Trophoblast cell (in vitro differentiated cells and primary cell): ENCODE measurements around the gene TBL3.

Experiments used
- DNase-seq, 2 donors: peaks; one replicate each; pipeline ENCODE4 v3.0.0-alpha.2; 2016
- H2AFZ ChIP-seq: 2 replicates; pipeline ENCODE4 v1.6.1; 2013; ENCODE audit warnings: low read length, moderate library complexity, mild to moderate bottlenecking; ENCODE audit not compliant: insufficient read depth, poor library complexity
- H2AK5ac ChIP-seq: 2 replicates; pipeline ENCODE4 v1.6.1; 2013; ENCODE audit warnings: mild to moderate bottlenecking, low read length
- H2BK120ac ChIP-seq: 2 replicates; pipeline ENCODE4 v1.6.1; 2013; ENCODE audit warnings: low read length, mild to moderate bottlenecking, moderate library complexity; ENCODE audit not compliant: insufficient read depth, poor library complexity
- H2BK12ac ChIP-seq: 2 replicates; pipeline ENCODE4 v1.6.1; 2013; ENCODE audit warnings: mild to moderate bottlenecking, low read length, moderate library complexity
- H2BK5ac ChIP-seq: 2 replicates; pipeline ENCODE4 v1.6.1; 2013; ENCODE audit warnings: low read length, low read depth, moderate library complexity, mild to moderate bottlenecking; ENCODE audit not compliant: poor library complexity
- H3K14ac ChIP-seq: 2 replicates; pipeline ENCODE4 v1.6.1; 2013; ENCODE audit warnings: mild to moderate bottlenecking, low read length
- H3K18ac ChIP-seq: 2 replicates; pipeline ENCODE4 v1.6.1; 2013; ENCODE audit warnings: mild to moderate bottlenecking, low read length
- H3K23ac ChIP-seq: 2 replicates; pipeline ENCODE4 v1.6.1; 2013; ENCODE audit warnings: low read length
- H3K27ac ChIP-seq: 2 replicates; pipeline ENCODE4 v1.5.1; 2013; ENCODE audit warnings: low read depth, mild to moderate bottlenecking, inconsistent platforms, low read length, moderate library complexity
- H3K27me3 ChIP-seq: 2 replicates; pipeline ENCODE4 v1.6.1; 2013; ENCODE audit warnings: inconsistent platforms, mild to moderate bottlenecking, low read length, moderate library complexity; ENCODE audit not compliant: insufficient read depth
- H3K36me3 ChIP-seq, 2 experiments: 1 replicate in 1 of 2; 2 replicates in 1 of 2; pipeline ENCODE4 v1.6.1; 2013; ENCODE audit warnings: low read length in 2 of 2, mild to moderate bottlenecking in 2 of 2, moderate library complexity in 1 of 2; ENCODE audit not compliant: insufficient read depth in 2 of 2, control insufficient read depth in 1 of 2
- H3K4ac ChIP-seq: 2 replicates; pipeline ENCODE4 v1.6.1; 2013; ENCODE audit warnings: low read depth, mild to moderate bottlenecking, low read length, moderate library complexity
- H3K4me1 ChIP-seq, 2 experiments: 1 replicate in 1 of 2; 2 replicates in 1 of 2; pipeline ENCODE4 v1.6.1; 2013; ENCODE audit warnings: low read length in 2 of 2, mild to moderate bottlenecking in 2 of 2, moderate library complexity in 1 of 2; ENCODE audit not compliant: insufficient read depth in 2 of 2, control insufficient read depth in 1 of 2
- H3K4me2 ChIP-seq: 2 replicates; pipeline ENCODE4 v1.6.1; 2013; ENCODE audit warnings: inconsistent platforms, mild to moderate bottlenecking, low read length, moderate library complexity
- H3K4me3 ChIP-seq: 2 replicates; pipeline ENCODE4 v1.5.1; 2013; ENCODE audit warnings: mild to moderate bottlenecking, low read depth, low read length, inconsistent platforms
- H3K79me1 ChIP-seq: one replicate; pipeline ENCODE4 v1.6.1; 2013; ENCODE audit warnings: low read length
- H3K79me2 ChIP-seq: 2 replicates; pipeline ENCODE4 v1.6.1; 2013; ENCODE audit warnings: low read length, mild to moderate bottlenecking; ENCODE audit not compliant: control insufficient read depth, insufficient read depth, poor library complexity
- H3K9ac ChIP-seq: 2 replicates; pipeline ENCODE4 v1.6.1; 2013; ENCODE audit warnings: mild to moderate bottlenecking, low read length
- H3K9me3 ChIP-seq: 2 replicates; pipeline ENCODE4 v1.6.1; 2013; ENCODE audit warnings: low read depth, mild to moderate bottlenecking, control low read depth, inconsistent platforms, low read length; ENCODE audit not compliant: insufficient read depth
- H4K12ac ChIP-seq: 2 replicates; pipeline ENCODE4 v1.6.1; 2013; ENCODE audit warnings: low read depth, mild to moderate bottlenecking, low read length, moderate library complexity
- H4K8ac ChIP-seq: 2 replicates; pipeline ENCODE4 v1.6.1; 2013; ENCODE audit warnings: low read depth, mild to moderate bottlenecking, low read length, moderate library complexity
- H4K91ac ChIP-seq: one replicate; pipeline ENCODE4 v1.6.1; 2013; ENCODE audit warnings: low read depth, mild to moderate bottlenecking, low read length, moderate library complexity
- WGBS: extraction: QIAGEN DNeasy Blood & Tissue Kit; methylation state at CpG from one replicate; pipeline ENCODE4 v1.1.7; 2013; ENCODE audit warnings: missing lambda C conversion rate; ENCODE audit not compliant: insufficient read length, insufficient coverage; ENCODE audit errors: extremely low coverage; 5-methylcytosine and 5-hydroxymethylcytosine counted together

The TBL3 gene

DNA sequence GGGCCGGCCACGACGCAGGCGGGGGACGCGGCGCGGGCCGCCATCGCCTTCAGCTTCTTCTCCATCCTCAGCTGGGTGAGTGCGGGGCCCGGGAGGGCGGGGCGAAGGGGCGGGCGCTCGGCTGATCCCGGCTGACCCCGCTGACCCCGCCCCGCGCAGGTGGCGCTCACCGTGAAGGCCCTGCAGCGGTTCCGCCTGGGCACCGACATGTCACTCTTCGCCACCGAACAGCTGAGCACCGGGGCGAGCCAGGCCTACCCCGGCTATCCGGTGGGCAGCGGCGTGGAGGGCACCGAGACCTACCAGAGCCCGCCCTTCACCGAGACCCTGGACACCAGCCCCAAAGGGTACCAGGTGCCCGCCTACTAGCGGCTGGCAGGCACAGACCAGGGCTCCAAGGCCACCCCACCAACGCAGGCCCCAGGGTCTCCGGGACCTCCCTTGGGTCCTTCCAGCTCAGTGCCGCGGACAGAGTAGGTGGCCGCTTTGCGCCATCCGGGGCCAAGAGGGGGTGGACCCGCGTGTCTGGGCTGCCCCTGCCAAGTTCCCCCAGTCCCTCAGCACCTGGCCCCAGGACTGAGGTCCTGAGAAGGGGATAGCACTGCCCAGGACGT, 21.0 kb downstream of the TBL3 start:
- H4K12ac ChIP-seq: no peak overlapping the region
- H3K79me2 ChIP-seq: no peaks in the 10 kb centered on the region
- H3K18ac ChIP-seq: no peak overlapping the region
- no peak overlapping the region for H4K91ac ChIP-seq
- peaks cover 9 to 18% of the 10 kb centered on the region in 2 experiments for H3K4me1 ChIP-seq
- H3K4me3 ChIP-seq: peak overlapping the region; percentile 32
- H2BK5ac ChIP-seq: no peak overlapping the region
- no peak overlapping the region for H3K23ac ChIP-seq
- H2AK5ac ChIP-seq: no peak overlapping the region
- peaks cover 5% of the 10 kb centered on the region for H3K79me1 ChIP-seq
- no peak overlapping the region for H3K14ac ChIP-seq
- H3K36me3 ChIP-seq: peaks cover 5 to 10% of the 10 kb centered on the region in 2 experiments
- H3K4me2 ChIP-seq: peak overlapping the region; percentile 42
- no peak overlapping the region for H3K9ac ChIP-seq
- no peak overlapping the region for H2BK12ac ChIP-seq
- H2AFZ ChIP-seq: peak overlapping the region; percentile 28
- WGBS: no CpG with 5 or more reads among the region's 50 CpGs
- DNase-seq: no peak
- H2BK120ac ChIP-seq: no peak overlapping the region
- H3K9me3 ChIP-seq: peaks cover 19% of the 10 kb centered on the region
- peaks cover 33% of the 10 kb centered on the region for H3K27me3 ChIP-seq
- H3K27ac ChIP-seq: no peak overlapping the region
- H4K8ac ChIP-seq: peak overlapping the region; percentile 44
- H3K4ac ChIP-seq: no peak overlapping the region

DNA sequence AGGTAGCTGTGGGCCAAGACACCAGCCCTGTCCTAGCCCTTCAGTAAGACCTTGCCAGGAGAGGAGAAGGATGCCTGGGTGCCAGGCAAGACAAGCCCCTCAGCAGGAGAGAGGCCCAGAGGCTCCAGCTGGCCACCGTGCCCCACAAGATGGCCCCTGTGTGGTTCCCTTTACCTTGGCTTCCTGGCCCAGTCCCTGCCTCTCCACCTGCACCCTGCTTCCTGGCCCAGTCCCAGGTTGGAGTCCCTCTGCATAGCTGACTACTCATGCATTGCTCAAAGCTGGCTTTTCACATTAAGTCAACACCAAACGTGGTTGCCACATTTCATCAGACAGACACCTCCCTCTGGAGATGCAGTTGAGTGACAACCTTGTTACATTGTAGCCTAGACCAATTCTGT, 21.9 kb downstream of the TBL3 start:
- Histone ChIP-seq H3K23ac (no peak overlapping the region), H3K9me3 (peaks cover 19% of the 10 kb centered on the region), H4K12ac (no peak overlapping the region), H3K4ac (no peak overlapping the region), H3K14ac (no peak overlapping the region), H3K4me1 (peaks cover 9 to 18% of the 10 kb centered on the region in 2 experiments), H2BK5ac (no peak overlapping the region), H3K18ac (no peak overlapping the region), H3K9ac (no peak overlapping the region), H2BK120ac (no peak overlapping the region), H2AK5ac (no peak overlapping the region), H4K8ac (no peak overlapping the region), H3K27me3 (peaks cover 31% of the 10 kb centered on the region), H3K36me3 (peaks cover 14 to 20% of the 10 kb centered on the region in 2 experiments), H3K4me2 (no peak overlapping the region), H3K27ac (no peak overlapping the region), H3K79me2 (no peaks in the 10 kb centered on the region), H3K4me3 (no peak overlapping the region), H3K79me1 (peaks cover 5% of the 10 kb centered on the region), H2BK12ac (no peak overlapping the region), H2AFZ (no peak overlapping the region), H4K91ac (no peak overlapping the region)
- peak in 1 of 2 donors; percentile 36 for DNase-seq
- WGBS: no CpG with 5 or more reads among the region's 2 CpGs

DNA sequence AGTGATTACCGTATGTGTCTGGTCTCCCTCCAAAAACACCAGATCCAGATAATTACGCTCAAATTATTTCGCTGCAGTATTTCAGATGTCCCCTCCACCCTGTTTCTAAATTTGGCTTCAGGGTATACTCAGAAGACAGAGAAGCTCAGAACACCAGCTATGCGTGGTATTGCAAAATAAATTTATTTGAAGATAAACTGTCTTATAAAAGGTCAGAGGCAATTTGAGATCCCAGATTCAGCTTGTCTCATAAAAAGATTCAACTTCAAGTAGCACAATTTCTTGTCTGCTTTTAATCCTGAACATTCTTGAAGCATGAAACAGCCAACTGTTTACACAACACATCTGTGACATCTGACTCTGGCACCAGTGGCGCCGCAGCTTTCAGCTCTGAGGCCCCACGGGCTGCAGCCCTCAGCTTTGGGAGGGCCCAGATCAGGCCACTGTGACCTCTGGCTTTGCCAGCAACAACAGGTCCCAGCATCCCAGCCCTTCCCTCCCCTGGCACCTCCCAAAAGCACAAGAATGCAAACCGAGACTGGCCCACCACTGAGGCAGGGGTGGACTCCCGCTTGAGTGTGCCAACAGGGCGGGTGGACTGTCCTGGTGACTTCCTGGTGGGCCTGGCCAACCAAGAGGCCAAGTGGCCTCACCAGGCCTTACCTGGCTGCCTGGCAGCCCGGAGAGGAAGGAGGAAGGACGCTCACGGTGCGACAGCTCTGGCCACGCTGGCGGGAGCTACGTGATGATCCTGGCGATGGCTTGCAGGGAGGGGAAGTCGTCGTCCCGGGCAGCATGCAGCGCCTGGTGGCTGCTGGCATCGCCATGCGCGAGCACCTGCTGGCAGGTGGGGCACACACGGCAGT, 25.9 kb downstream of the TBL3 start:
- Histone ChIP-seq H4K8ac (no peak overlapping the region), H3K4ac (no peak overlapping the region), H3K79me2 (no peaks in the 10 kb centered on the region), H3K27me3 (no peaks in the 10 kb centered on the region), H2BK12ac (no peak overlapping the region), H2BK5ac (no peak overlapping the region), H3K4me1 (no peaks in the 10 kb centered on the region), H3K9me3 (peaks cover 2% of the 10 kb centered on the region), H3K4me2 (no peak overlapping the region), H2BK120ac (no peak overlapping the region), H3K18ac (no peak overlapping the region), H4K12ac (no peak overlapping the region), H3K9ac (no peak overlapping the region), H4K91ac (no peak overlapping the region), H3K27ac (no peak overlapping the region), H3K36me3 (peaks cover 53 to 58% of the 10 kb centered on the region in 2 experiments), H3K14ac (no peak overlapping the region), H3K23ac (no peak overlapping the region), H2AFZ (no peak overlapping the region), H3K79me1 (no peaks in the 10 kb centered on the region), H2AK5ac (no peak overlapping the region), H3K4me3 (no peak overlapping the region)
- no peak for DNase-seq
- no CpG with 5 or more reads among the region's 26 CpGs for WGBS

DNA sequence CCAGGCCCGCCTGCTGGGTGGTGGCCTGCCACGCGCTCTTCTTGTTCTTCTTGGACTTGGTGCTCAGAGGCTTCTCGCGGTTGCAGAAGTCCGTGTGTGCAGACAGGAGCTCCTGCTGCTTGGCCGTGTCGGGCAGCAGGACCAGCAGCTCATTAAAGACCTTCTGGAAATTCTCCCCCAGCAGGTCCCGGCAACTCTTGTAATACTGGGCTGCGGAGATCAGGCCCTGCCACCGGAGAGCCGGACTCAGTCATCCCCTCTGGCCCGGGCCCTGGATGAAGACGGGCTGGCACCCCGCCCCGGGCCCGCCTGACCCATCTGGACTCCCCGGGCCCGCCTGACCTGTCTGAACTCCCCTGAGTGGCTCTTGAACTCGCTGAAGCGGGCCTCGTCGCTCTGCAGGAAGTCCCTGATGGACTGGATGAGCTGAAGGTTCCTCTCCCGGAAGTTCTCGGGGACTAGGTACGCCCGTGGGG, 26.5 kb downstream of the TBL3 start:
- H2BK5ac ChIP-seq: no peak overlapping the region
- H3K36me3 ChIP-seq: peaks cover 59 to 65% of the 10 kb centered on the region in 2 experiments
- H3K18ac ChIP-seq: no peak overlapping the region
- no peak overlapping the region for H3K27ac ChIP-seq
- H3K4me1 ChIP-seq: no peaks in the 10 kb centered on the region
- no peak overlapping the region for H3K4me2 ChIP-seq
- H4K12ac ChIP-seq: no peak overlapping the region
- no peaks in the 10 kb centered on the region for H3K79me1 ChIP-seq
- no peak overlapping the region for H3K4ac ChIP-seq
- H3K23ac ChIP-seq: no peak overlapping the region
- H3K9ac ChIP-seq: no peak overlapping the region
- H2AK5ac ChIP-seq: no peak overlapping the region
- no peak overlapping the region for H3K4me3 ChIP-seq
- no CpG with 5 or more reads among the region's 27 CpGs for WGBS
- H3K9me3 ChIP-seq: no peaks in the 10 kb centered on the region
- H3K14ac ChIP-seq: no peak overlapping the region
- no peaks in the 10 kb centered on the region for H3K79me2 ChIP-seq
- no peaks in the 10 kb centered on the region for H3K27me3 ChIP-seq
- no peak overlapping the region for H4K8ac ChIP-seq
- no peak overlapping the region for H2AFZ ChIP-seq
- no peak for DNase-seq
- H2BK12ac ChIP-seq: no peak overlapping the region
- no peak overlapping the region for H4K91ac ChIP-seq
- H2BK120ac ChIP-seq: no peak overlapping the region
